Measurements from ENCODE around the gene FAM53B.

Gene FAM53B

DNA sequence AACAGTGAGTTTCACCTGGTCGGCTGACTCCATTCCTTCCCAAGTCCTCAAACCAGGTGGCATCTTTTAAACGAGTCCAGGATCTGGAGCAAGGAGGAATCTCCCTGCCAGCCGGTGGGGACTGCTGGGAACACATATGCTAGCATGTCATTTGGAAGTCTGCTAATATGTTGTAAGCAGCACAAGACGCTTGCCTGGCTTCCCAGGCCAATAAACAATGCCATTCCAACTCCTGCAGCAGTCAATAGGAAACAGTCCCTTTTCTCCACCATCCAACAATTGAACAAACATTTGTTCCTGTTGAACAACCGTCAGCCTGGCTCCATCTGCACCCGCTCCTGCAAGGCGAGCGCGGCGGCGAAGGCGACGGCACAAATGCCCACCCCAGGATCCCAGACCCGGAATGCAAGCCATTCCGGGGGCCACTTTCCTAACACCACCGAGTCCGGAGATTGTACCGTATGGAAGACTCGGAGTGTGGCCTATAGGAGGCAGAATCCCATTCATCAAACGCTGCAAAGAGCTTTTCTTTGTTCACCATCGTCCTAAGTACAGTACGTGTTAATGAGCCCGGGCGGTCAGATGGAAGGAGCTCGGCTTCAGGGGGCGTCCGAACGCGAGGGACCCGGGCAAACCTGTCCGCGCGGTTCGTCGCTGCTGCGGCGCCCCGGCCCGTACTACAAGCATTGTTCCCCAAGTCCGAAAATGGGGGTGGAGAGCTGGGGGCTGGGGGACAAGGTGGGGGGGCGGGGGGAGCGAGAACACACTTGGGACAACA lies 1.6 kb downstream of the FAM53B start:
- no peak for DNase-seq (ENCODE audit: low read depth in 2 of 2)

GRCh38 chr10:124741922-124742412 lies 2.2 kb downstream of the FAM53B start:
- no peak for DNase-seq (ENCODE audit: low read depth in 2 of 2)

GRCh38 chr10:124741281-124741921 lies 2.8 kb downstream of the FAM53B start:
- DNase-seq (ENCODE audit: low read depth in 2 of 2) = peak; percentile 53

GRCh38 chr10:124740369-124741280 lies 3.6 kb downstream of the FAM53B start:
- DNase-seq (ENCODE audit: low read depth in 2 of 2) = no peak

DNA sequence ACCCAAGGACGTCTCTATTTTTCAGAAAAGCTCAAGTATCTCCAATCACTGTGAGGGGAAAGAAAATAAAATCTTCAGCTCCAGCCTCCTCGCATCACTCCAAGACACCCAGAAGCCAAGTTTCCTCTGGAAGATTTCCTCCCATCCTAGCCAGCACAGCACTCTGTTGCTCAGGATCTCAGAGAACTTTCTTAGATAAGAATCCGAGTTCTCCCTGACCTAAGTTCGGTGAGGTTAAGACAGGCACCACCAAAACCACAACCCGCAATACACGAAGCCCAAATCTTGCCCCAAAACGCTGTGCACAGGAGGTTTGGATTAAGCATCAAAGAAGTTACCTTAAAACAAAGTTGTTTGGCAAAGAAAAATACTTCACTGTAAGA lies 4.2 kb downstream of the FAM53B start:
- no peak for DNase-seq (ENCODE audit: low read depth in 2 of 2)

- no peak for DNase-seq (ENCODE audit: low read depth in 2 of 2)
Measured at GRCh38 chr10:124739119-124739921, 4.9 kb downstream of the FAM53B start.

GRCh38 chr10:124738441-124738840 lies 5.7 kb downstream of the FAM53B start:
- DNase-seq (ENCODE audit: low read depth in 2 of 2) = no peak

- no peak for DNase-seq (ENCODE audit: low read depth in 2 of 2)
Measured at GRCh38 chr10:124737708-124738107, 6.5 kb downstream of the FAM53B start.

DNA sequence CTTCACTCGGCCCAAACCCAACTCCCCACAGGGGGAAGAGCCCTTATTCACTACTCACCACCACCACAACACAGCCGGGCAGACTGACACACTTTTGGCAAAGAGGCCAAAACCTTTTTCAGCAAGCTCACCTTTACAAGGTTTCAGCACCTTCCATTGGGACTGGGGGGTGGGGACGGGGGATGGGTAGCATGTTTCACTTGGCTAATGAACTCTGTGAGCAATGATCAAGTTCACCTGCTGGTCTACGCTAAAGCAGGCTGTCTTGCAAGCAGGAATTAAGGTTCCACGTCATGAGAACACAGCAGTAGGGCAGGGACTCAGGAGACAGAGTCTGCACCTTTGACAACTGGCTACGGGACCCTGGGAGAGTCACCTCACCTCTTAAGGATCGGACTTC lies 7.0 kb downstream of the FAM53B start:
- DNase-seq (ENCODE audit: low read depth in 2 of 2) = no peak

DNA sequence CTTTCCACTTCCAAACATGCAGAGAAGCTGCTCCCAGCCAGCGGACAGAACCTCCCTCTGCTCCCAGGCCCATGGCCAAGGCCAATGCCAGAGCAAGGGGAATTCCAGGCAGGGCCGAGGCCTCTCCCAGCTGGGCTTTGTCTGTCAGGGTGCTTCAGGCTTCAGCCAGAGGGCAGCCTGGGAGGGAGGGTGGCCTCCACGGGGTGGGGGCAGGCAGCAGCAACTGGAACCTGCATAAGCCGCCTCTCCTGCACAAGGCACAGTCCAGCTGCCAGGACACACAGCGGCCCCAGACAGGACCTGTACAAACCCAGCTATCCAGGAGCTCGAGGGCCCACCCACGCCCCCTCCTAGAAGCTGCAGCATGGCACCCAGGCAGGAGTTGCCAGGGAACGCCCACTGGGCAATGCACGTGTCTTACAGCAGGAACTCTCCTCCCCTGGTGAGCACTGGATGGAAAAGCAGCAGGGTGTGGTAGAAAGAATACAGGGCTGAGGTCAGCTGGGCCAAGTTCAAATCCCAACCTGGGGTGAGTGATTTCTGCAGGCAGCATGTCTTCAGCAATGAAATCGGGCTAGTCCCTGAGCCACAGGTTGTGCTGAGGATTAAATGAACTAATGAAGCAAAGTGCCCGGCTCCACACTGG lies 7.6 kb downstream of the FAM53B start:
- no peak for DNase-seq (ENCODE audit: low read depth in 2 of 2)

DNA sequence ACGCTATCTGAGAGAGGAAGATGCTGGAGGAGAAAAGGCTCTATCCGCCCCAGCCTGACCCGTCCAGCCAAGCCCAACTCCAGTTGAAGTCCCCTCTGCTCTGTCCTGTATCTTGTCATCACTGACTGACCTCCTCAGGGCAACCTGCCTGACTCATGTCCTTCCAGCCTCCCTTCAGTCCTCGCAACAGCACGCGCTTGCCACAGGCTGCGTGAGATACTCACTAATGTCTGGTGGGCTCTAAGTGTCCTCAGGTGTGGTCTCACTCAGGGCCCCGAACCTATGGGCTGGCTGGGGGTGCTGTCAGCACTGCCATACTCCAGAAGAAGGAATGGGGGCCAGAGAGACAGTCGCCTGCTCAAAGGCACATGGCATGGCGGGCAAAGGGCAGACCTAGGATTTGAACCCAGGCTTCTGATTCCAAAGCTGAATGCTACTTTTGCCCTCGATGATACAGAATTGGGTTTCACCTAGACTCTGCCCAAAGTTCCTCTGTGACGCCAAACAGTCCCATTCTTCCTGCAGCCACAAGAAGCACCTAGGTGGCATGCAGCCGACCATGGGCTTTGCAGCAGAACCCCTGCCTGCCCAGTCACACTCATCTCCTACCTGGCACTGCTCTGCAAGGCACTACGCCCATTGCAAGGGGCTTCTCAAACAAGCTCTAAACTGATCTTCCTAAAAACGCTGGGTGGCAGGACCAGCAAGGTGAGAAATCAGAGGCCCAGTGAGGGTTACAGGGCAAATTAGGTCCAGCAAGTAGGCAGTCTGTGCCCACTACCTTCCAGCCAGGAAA lies 8.5 kb downstream of the FAM53B start:
- no peak for DNase-seq (ENCODE audit: low read depth in 2 of 2)

- no peak for DNase-seq (ENCODE audit: low read depth in 2 of 2)
Measured at GRCh38 chr10:124734311-124735166, 9.6 kb downstream of the FAM53B start.

- no peak for DNase-seq (ENCODE audit: low read depth in 2 of 2)
Measured at GRCh38 chr10:124733571-124734245, 10.5 kb downstream of the FAM53B start.

DNA sequence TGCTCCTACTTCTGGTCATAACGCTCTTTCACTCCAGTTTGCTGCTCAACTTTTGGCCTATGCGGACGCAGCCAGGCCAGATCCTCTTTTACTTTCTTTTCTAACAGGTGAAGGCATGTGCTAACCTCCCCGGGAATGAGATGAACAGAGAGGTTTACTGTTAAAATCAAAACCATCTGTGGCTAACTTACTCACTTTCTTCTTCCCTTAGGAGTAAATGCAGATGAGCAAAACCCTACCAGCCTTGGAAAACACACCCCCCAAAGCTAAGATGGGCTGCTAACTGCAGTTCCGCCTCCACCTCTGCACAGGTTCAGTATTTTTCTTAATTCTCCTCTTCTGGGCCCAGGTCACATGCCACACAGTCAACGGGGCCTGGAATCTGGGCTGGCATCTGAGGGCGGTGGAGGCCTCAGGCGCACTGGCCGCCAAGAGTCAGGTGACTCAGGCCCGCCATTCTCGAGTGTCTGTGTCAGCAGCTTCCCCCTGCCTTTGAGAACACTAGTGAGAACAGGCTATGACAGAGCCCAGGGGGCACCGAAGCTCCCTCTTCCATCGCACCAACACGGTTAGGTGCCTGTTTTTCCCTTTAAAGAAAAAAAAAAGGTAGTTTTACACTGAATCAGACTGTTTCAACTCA lies 11.1 kb downstream of the FAM53B start:
- DNase-seq (ENCODE audit: low read depth in 2 of 2) = no peak

GRCh38 chr10:124731551-124731950 lies 12.6 kb downstream of the FAM53B start:
- DNase-seq (ENCODE audit: low read depth in 2 of 2) = no peak

- DNase-seq (ENCODE audit: low read depth in 2 of 2) = no peak
Measured at GRCh38 chr10:124730790-124731189, 13.4 kb downstream of the FAM53B start.

GRCh38 chr10:124728830-124729661 lies 15.1 kb downstream of the FAM53B start:
- DNase-seq (ENCODE audit: low read depth in 2 of 2) = no peak

All from activated CD8-positive, alpha-beta memory T cell treated with anti-CD3 and anti-CD28 coated beads for 4 hours (primary cell).